ENCODE measurements around the gene SMPD3. TPM values are rescaled to one million over a fixed set of nuclear protein-coding genes. Genes with fewer than 3 reads are reported as not detected.

Gene SMPD3
- total and polyA plus RNA-seq, 10 donors = 0.66 to 6.5 (median 1.9) TPM

DNA sequence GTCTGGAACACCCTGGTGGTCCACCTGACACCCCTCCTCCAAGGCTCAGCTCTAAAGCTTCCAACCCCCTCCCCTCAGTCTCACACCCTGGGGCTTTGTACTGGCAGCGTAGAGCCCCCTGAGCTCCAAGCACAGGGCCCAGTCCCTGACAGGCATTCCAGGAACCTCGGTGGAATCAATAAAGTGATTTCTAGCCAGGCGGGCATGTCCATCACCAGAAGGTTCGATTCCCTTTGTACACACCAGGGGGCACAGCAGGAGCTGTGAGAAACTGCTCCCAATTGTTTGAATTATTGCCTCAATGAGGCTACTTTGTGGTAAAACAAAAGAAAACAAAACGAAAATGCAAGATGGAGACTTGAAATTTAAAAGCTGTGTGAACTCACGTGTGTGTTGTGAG is 51.8 kb downstream of the SMPD3 start:
- 29 to 41% (median 32%) methylated on average over 6 of the region's 6 CpGs for WGBS, 5 donors
- Histone ChIP-seq H3K27ac (no peak overlapping the region), H3K36me3 (no peaks in the 10 kb centered on the region), H3K27me3 (replicated peaks in 1 of 7) (no peaks in the 10 kb centered on the region), H3K4me1 (no peaks in the 10 kb centered on the region), H3K9me3 (no peaks in the 10 kb centered on the region), H3K4me3 (no peak overlapping the region)
- peak; percentile 51 for DNase-seq
- intact Hi-C loops (cut with DNase I; ENCODE audit: low total_unique reads) = loop anchor here (5.0 kb wide), 1 partner anchor 116 kb away; no protein-coding TSS in a partner anchor
- TF ChIP-seq, protein P1, sequence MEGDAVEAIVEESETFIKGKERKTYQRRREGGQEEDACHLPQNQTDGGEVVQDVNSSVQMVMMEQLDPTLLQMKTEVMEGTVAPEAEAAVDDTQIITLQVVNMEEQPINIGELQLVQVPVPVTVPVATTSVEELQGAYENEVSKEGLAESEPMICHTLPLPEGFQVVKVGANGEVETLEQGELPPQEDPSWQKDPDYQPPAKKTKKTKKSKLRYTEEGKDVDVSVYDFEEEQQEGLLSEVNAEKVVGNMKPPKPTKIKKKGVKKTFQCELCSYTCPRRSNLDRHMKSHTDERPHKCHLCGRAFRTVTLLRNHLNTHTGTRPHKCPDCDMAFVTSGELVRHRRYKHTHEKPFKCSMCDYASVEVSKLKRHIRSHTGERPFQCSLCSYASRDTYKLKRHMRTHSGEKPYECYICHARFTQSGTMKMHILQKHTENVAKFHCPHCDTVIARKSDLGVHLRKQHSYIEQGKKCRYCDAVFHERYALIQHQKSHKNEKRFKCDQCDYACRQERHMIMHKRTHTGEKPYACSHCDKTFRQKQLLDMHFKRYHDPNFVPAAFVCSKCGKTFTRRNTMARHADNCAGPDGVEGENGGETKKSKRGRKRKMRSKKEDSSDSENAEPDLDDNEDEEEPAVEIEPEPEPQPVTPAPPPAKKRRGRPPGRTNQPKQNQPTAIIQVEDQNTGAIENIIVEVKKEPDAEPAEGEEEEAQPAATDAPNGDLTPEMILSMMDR (IDR thresholded peaks at IDR 0.05 in 8 of 11, conservative IDR thresholded peaks at IDR 0.05 in 3 of 11) = peak; percentile 52 to 80 (median 71)
- no peak for TF ChIP-seq POLR2AphosphoS5 (IDR thresholded peaks at IDR 0.05)
- no peak for TF ChIP-seq POLR2A (IDR thresholded peaks at IDR 0.05)

DNA sequence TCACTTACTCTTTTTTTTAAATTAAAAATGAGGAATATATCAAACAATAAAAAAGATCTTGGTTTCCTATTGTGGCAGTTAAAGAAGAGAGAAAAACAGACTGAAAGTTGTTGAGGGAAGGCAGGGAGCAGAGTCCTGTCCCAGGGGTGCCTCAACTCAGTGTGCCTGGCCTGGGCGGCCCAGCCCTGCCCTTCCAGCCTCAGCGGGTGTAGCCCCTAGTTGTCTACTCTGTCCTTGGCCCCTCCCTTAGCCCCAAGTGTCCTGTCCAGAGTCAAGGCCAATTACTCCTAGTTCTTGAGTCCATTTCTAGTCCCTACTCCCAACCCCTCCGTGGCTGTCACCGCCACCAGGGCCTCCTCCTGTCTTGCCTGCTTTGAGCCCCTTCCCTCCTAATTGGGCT is 52.5 kb downstream of the SMPD3 start:
- DNase-seq = peak; percentile 43
- Histone ChIP-seq H3K27me3 (replicated peaks in 1 of 7) (no peaks in the 10 kb centered on the region), H3K4me3 (no peak overlapping the region), H3K27ac (no peak overlapping the region), H3K9me3 (no peaks in the 10 kb centered on the region), H3K36me3 (no peaks in the 10 kb centered on the region), H3K4me1 (no peaks in the 10 kb centered on the region)
- 71 to 83% (median 81%) methylated on average over 4 of the region's 4 CpGs for WGBS, 5 donors
- TF ChIP-seq POLR2A (IDR thresholded peaks at IDR 0.05) = no peak
- TF ChIP-seq POLR2AphosphoS5 (IDR thresholded peaks at IDR 0.05) = no peak
- TF ChIP-seq, protein P1 (IDR thresholded peaks at IDR 0.05 in 8 of 11, conservative IDR thresholded peaks at IDR 0.05 in 3 of 11) = no peak
- intact Hi-C loops (cut with DNase I; ENCODE audit: low total_unique reads) = loop anchor here (5.0 kb wide), 1 partner anchor 116 kb away; no protein-coding TSS in a partner anchor

DNA sequence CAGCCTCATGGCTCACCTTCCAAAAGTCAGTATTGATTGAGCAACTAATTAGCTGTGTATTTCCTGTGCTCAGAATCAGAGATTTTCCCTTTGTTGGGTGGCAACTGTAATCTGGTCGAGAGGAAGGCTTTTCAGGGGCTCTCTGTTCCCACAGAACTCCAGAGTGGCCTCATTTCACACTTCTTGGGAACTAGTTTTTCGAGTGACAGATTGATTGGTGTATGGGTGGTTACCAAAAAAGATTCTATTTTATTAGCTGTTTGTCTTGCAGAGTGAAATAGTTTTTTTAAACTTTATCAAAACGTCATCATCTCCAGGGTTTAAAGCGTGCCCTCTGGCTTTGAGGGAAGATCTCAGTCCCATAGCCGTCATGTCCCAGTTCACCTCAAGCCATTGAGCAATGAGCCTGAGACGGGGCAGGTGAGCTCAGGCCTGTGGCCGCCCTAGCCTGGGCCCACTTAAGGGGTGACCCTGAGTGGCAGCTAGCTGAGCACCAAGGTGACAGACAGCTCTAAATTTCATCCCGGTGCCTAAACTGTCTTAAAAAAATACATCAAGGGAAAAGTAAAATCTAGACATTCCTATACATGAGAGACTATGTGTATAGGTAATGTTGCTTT is 53.0 kb downstream of the SMPD3 start:
- TF ChIP-seq POLR2AphosphoS5 (IDR thresholded peaks at IDR 0.05) (no peak), POLR2A (IDR thresholded peaks at IDR 0.05) (no peak)
- TF ChIP-seq, protein P1 (IDR thresholded peaks at IDR 0.05 in 8 of 11, conservative IDR thresholded peaks at IDR 0.05 in 3 of 11) = no peak
- no peaks in the 10 kb centered on the region for H3K9me3 ChIP-seq
- no peak overlapping the region for H3K27ac ChIP-seq
- no peaks in the 10 kb centered on the region for H3K27me3 ChIP-seq (replicated peaks in 1 of 7)
- no peaks in the 10 kb centered on the region for H3K36me3 ChIP-seq
- 79 to 86% (median 82%) methylated on average over 8 of the region's 8 CpGs for WGBS, 5 donors
- no peak overlapping the region for H3K4me3 ChIP-seq
- intact Hi-C loops (cut with DNase I; ENCODE audit: low total_unique reads) = loop anchor here (5.0 kb wide), 1 partner anchor 117 kb away; no protein-coding TSS in a partner anchor
- peak; percentile 24 for DNase-seq
- no peaks in the 10 kb centered on the region for H3K4me1 ChIP-seq

DNA sequence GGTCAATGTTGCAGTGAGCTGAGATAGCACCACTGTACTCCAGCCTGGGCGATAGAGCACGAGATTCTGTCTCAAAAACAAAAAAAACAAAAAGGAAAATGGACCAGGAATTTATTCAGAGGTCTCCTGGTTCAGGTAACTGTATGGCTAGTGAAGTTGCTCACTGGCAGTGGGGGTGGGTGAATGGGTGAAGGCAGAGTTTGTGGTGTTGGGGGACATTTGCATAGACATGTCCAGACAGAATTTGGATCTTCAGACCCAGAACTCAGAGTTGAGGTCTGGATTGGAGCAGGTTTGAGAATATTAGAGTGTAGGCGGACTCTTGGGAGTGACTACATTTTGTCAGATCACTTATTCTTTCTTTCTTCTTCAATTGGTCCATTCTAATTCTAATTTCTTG is 55.0 kb downstream of the SMPD3 start:
- Histone ChIP-seq H3K36me3 (no peaks in the 10 kb centered on the region), H3K27me3 (replicated peaks in 1 of 7) (no peaks in the 10 kb centered on the region), H3K27ac (no peak overlapping the region), H3K4me1 (no peaks in the 10 kb centered on the region), H3K4me3 (no peak overlapping the region), H3K9me3 (no peaks in the 10 kb centered on the region)
- 80 to 95% (median 83%) methylated on average over 3 of the region's 3 CpGs for WGBS, 5 donors
- TF ChIP-seq POLR2AphosphoS5 (IDR thresholded peaks at IDR 0.05) (no peak), POLR2A (IDR thresholded peaks at IDR 0.05) (no peak)
- TF ChIP-seq, protein P1 (IDR thresholded peaks at IDR 0.05 in 8 of 11, conservative IDR thresholded peaks at IDR 0.05 in 3 of 11) = no peak
- intact Hi-C loops (cut with DNase I; ENCODE audit: low total_unique reads) = no loop called here
- peak; percentile 27 for DNase-seq

All from spleen (tissue), 11 donors.